Stimulated activated CD8-positive, alpha-beta memory T cell treated with anti-CD3 and anti-CD28 coated beads, Interleukin-4, amount 100 ng/mL, for 48 hours (primary cell): ENCODE data around the gene GALR3.

Experiments used
- DNase-seq: peaks from one replicate; pipeline ENCODE4 v3.0.0-alpha.2; 2020

Gene GALR3

DNA sequence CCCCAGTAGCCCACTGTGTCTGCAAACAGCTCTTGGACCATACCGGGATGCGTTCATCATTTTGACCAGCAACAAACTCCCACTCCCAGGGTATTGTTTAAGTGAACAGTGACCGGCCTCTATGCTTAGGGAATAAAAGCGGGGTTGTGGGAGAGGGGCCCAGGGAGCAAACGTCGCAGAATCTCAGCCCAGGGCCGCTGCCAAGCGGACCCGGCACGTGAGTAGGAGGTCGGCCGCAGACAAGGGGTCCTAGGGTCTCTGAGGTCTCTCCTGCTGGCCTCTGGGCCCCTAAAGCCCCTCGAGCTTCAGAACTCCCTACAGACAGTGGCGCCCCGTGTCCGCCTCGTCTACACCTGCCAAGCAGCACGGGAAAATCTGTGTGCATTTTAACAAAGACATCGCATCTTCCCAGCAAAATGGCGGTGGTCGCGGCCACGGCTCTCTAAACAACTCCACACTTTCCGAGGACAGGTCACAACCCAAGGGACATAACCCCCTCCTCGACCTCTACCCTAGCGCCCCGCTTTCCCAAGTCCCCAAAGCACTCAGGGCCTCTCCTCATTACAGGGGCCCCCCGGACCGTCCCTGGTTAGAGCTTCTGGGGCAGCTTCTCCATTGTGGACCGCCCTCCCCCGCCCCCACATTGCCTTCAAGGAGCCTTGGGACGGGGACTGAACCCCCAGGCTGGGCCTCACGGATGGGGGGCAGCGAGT is 19.4 kb upstream of the GALR3 start:
- no peak for DNase-seq

DNA sequence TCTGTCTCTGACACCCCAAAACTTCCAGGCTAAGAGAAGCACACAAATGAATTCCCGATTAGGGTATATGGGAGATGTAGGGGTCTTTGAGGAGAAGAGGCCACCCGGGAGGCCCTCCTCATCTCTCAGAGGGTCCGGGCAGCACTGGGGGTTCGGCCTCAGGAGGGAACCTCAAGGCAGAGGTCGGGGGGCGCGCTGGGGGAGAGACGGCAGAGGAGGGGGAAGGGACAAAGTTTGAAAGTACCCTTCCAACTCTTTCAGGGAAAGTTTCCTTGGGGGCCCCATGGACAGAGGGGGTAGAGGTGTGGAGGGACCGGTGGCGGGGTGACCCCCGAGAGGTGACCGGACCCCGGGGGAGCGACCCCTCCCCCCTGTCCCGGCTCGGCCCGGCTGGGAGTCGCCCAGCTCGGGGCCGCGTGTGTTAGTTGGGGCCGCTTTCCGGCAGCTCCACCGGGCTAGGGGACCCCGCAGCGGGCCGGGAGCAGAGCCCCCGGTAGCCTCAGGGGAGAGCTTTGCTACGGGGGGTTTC is 18.8 kb upstream of the GALR3 start:
- no peak for DNase-seq

DNA sequence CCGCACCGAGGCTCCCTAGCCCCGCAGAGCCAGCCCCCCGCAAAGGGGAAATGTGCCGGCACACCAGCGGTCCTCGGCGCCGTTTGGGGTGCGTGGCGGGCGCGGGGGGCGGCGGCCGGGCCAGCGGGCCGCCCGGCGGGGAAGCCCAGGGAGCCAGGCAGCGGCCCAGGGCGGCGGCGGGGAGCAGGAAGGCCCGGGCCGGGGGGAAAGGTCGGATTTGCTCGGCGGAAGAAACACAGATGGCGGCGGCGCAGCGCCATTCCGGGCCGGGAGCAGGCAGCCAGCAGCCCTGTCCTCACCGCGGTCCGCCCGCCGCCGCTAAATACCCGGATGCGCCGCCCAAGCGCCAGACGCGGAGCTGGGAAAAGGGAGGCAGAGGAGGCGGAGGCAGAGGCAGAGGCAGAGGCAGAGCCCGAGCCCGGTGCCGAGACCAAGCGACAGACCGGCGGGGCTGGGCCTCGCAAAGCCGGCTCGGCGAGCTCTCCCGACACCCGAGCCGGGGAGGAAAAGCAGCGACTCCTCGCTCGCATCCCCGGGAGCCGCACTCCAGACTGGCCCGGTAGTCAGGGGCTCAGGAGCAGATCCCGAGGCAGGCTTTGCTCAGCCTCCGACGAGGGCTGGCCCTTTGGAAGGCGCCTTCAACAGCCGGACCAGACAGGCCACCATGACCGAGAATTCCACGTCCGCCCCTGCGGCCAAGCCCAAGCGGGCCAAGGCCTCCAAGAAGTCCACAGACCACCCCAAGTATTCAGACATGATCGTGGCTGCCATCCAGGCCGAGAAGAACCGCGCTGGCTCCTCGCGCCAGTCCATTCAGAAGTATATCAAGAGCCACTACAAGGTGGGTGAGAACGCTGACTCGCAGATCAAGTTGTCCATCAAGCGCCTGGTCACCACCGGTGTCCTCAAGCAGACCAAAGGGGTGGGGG is 18.0 kb upstream of the GALR3 start:
- DNase-seq: peak; percentile 88

DNA sequence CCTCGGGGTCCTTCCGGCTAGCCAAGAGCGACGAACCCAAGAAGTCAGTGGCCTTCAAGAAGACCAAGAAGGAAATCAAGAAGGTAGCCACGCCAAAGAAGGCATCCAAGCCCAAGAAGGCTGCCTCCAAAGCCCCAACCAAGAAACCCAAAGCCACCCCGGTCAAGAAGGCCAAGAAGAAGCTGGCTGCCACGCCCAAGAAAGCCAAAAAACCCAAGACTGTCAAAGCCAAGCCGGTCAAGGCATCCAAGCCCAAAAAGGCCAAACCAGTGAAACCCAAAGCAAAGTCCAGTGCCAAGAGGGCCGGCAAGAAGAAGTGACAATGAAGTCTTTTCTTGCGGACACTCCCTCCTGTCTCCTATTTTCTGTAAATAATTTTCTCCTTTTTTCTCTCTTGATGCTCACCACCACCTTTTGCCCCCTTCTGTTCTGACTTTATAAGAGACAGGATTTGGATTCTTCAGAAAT is 17.3 kb upstream of the GALR3 start:
- DNase-seq: no peak

GRCh38 chr22:37806409-37807333 is 16.5 kb upstream of the GALR3 start:
- no peak for DNase-seq

DNA sequence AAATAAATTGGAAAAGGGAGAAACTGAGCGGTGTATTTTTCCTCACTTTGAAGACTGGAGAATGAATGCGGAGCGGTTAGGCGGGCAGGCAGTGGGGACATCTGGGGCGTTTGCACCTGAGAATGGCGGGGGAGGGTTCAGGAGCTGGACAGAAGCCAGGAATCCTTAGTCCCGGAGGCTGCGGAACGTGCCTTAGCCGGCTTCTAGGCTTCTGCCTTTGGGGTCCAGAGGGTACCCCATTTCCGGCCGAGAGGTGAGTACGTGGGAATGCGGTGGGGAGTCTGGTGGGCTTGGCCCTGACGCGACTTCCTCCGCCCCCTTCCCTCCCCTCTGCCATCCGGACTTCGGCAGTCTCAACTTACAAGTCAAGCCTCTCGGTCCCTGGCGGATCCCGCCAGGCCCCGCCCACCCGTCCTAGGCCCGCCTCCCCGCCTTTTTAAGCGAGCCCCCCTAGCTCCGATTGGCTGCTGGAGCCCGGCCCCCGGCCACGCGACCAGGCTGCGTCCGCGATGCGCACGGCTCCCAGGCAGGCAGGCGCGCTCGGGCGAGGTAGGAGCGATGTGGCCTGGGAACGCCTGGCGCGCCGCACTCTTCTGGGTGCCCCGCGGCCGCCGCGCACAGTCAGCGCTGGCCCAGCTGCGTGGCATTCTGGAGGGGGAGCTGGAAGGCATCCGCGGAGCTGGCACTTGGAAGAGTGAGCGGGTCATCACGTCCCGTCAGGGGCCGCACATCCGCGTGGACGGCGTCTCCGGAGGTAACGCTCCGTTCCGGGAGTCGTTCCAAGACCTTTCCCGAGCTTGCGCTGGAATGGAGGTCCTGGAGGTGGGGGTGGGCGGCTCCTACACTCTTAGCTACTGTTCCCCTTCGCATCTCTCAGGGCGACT is 15.5 kb upstream of the GALR3 start, which contains the start of gene GCAT:
Gene GCAT (plus strand): TSS at position 525 of the 884 bp plus-strand sequence. CDS start 34 bp downstream, at position 559.
- peak; percentile 93 for DNase-seq

DNA sequence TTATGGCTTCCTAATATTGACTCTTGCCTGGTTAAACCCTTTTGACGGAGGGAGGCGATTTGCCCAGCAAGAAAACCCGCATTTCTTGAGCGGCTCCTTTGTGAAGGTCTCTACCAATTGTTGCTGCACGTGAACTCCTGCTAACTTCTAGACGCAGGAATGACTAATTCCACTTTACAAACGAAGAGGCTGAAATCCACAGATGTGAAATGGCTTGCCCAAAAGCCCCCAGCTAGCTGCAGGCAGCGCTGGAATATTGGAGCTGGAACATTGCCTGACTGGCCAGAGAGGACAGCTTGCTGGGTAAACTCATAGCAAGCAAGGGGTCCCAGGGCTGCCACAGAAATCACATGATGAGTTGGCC is 14.9 kb upstream of the GALR3 start:
- no peak for DNase-seq

DNA sequence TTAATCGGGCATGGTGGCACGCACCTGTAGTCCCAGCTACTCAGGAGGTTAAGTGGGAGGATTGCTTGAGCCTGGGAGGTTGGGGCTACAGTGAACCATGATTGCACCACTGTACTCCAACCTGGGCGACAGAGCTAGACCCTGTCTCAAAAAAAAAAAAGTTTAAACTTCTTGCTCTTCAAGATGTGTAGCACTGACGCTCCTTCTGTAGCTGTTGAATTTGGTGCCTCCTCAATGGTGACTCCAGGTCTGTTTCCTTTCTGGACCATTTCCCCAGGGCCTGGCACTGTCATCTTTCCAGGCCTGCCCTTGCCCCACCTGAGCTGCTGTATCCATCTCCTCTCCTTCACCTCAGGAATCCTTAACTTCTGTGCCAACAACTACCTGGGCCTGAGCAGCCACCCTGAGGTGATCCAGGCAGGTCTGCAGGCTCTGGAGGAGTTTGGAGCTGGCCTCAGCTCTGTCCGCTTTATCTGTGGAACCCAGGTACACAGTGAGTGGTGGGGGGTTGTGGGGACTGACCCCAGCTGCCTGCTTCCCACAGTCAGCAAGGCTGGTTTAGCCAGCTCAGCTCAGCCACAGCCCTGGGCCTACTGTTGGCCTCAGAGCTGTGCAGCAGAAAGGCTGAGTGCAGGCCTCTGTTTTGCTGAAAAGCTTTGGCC is 13.4 kb upstream of the GALR3 start:
- no peak for DNase-seq

- DNase-seq: no peak
Measured at GRCh38 chr22:37811867-37812266, 11.3 kb upstream of the GALR3 start.

DNA sequence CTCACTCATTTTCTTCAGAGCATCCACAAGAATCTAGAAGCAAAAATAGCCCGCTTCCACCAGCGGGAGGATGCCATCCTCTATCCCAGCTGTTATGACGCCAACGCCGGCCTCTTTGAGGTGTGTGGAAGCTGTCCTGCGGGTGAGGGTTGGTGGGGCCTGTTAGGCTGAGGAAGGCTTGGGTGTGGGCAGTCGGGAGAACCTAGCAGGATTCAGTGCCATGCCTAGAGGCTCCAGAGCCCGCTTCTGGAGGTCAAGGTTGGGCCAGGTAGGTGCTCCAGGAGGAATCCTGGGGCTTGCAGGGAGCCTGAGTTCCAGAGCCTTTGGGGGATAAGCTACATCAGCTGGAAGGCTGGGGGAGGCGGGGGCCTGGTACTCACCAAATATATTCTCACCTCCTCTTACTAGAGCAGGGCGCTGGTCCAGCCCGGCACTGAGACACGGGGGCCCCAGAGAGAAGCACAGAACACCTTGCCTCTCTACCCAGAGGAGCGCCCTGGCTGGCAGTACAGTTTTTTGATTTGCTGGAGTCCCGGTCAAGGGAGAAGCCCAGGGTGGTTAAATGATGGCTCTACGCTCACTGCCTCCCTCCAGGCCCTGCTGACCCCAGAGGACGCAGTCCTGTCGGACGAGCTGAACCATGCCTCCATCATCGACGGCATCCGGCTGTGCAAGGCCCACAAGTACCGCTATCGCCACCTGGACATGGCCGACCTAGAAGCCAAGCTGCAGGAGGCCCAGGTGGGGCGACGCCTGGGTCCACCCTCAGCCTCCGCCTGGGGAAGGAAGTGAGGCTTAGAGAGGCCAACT is 10.1 kb upstream of the GALR3 start:
- no peak for DNase-seq

DNA sequence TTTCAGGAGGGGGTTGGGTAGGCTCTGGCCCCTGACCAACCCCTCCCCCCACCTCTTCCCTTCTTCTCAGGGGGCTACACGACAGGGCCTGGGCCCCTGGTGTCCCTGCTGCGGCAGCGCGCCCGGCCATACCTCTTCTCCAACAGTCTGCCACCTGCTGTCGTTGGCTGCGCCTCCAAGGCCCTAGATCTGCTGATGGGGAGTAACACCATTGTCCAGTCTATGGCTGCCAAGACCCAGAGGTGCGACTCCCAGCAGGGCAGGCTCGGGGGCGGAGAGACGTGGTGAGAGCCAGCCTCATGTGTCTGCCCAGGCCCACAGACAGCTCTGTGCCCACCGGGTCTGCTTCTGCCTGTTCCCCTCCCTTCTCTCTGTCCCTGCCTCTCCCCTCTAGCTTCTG is 7.6 kb upstream of the GALR3 start:
- no peak for DNase-seq

- no peak for DNase-seq
Measured at GRCh38 chr22:37816543-37817180, 6.5 kb upstream of the GALR3 start.

DNA sequence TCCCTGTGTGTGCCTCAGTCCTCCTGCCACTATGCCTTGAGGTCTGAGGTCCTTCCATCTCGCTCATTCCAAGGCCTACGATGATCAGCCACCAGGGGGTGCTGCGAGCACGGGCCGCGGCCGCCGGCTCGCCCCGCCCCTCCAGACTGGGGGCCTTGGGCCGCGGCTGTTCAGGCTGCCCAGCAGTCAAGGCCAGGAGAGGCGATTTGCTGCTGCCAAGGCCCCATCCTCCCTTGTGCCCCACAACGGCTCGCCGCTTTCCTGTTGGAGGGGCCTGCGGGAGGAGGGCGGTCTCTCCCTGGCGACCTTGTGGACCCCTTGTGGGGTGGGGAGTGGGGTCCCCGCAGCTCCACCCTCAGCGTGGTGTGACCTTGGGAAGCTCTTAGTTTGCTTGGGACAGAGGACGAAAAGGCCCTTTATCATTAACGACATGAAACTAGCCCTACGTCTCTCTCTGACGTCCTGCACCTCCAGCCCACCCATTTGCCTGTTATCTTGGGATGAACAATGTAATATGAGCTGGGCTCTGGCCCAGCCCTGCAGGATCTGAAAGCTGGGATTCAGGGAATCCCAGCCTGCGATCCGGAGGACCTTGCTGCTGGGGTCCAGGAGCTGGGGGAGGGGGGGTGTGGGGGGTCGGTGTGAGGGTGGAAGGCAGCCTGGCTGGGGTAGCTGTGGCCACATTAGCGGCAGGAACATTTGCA is 5.3 kb upstream of the GALR3 start:
- DNase-seq: peak; percentile 94

DNA sequence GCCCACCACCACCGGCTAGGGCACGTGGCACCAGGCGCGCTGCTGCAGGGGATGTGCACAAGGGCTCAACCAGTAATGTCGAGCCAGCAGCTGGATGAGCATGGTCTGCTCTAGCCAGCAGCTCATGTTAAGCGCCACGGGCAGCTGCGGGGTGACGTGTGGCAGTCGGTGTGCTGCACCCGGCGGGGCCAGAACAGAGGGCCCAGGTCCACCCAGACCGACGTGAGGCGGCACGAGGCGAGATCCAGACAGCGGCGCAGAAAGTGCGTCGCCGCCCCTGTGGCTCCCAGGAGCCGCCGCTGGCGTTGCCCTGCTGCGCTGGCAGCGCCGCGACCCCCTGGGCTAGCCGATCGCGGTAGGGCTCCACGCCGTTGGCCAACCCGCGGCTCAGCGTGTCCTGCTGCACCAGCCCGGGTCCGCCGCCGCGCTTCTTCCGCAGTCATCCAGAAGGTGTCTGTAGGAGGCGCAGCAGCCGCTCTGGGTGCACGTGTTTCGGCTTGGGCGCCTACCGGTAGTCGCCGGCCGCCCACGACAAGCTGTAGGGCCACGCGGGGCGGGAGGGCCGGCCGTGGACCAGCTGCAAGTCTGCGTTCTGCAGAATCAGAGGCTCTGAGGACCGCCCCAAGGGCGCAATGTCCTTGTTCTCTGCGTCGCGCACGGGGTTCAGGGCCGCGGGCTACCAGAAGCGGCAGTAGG is 4.6 kb upstream of the GALR3 start:
- peak; percentile 80 for DNase-seq

- DNase-seq: no peak
Measured at GRCh38 chr22:37819105-37819433, 4.1 kb upstream of the GALR3 start.

DNA sequence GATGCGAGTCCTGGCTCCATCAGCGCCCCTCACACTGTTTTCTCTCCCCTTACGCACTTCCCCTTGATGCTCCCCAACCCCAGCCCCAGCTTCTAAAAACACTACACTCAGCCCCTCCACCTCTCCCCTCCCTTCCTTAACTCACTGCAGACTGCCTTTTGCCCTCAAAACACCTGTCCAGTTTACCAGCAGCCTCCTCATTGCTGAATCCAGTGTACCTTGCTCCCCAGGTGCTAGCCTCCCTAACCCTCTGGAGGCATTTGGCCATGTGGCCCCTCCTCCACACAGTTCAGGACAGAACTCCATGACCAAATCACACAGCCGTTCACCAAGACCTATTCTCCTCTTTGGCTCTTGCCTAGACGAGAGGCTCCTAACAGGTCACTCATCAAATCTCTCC is 2.8 kb upstream of the GALR3 start:
- no peak for DNase-seq

- no peak for DNase-seq
Measured at GRCh38 chr22:37822079-37822833, 926 bp upstream of the GALR3 start.
